PC-3 (cell line): ENCODE data around the gene PARP12. TPM values are rescaled to one million over a fixed set of nuclear protein-coding genes. Genes with fewer than 3 reads are reported as not detected.

ENCODE experiments used
- ATAC-seq: fragments of 200-7000 bp; cut with Tn5 transposase; 2 replicates; pipeline ENCODE4 v1.9.1; 2020; ENCODE audit warnings: mild to moderate bottlenecking, moderate library complexity
- BruUV-seq: library from RNA; stranded (reverse); fragments of 400-500 nt; replicated peaks from 2 replicates; lab custom pipeline; 2021; lab: Mats Ljungman, UMichigan
- CTCF ChIA-PET: fragments of 300-600 bp; sonication (Branson Sonifier 250); formaldehyde crosslinking; loops from one replicate; lab custom pipeline; 2022; ENCODE audit warnings: antibody characterized with exemption; lab: Charles Lee
- POLR2A ChIA-PET: fragments of 300-600 bp; sonication (Branson Sonifier 250); formaldehyde crosslinking; loops from one replicate; lab custom pipeline; 2022; ENCODE audit warnings: antibody characterized with exemption; ENCODE audit not compliant: unreplicated experiment; lab: Charles Lee
- DNase-seq: peaks from one replicate; pipeline ENCODE4 v3.0.0-alpha.2; 2015
- H2AFZ ChIP-seq: fragments of 300-600 bp; sonication (generic); 2 replicates; pipeline ENCODE4 v1.6.0; 2016; ENCODE audit warnings: antibody characterized with exemption, low read length
- H3F3A ChIP-seq: fragments of 300-600 bp; sonication (generic); one replicate; pipeline ENCODE4 v1.6.0; 2017; ENCODE audit warnings: antibody characterized with exemption, low read length, control low read depth, mild to moderate bottlenecking; ENCODE audit not compliant: unreplicated experiment
- H3K27ac ChIP-seq: fragments of 300-600 bp; sonication (generic); 2 replicates; pipeline ENCODE4 v1.5.1; 2016; ENCODE audit warnings: mild to moderate bottlenecking, low read length
- H3K27me3 ChIP-seq: fragments of 300-600 bp; sonication (generic); 2 replicates; pipeline ENCODE4 v1.6.1; 2016; ENCODE audit warnings: low read length, mixed read lengths
- H3K36me3 ChIP-seq: fragments of 300-600 bp; sonication (generic); 2 replicates; pipeline ENCODE4 v1.6.1; 2016; ENCODE audit warnings: low read depth, mixed run types, low read length, mixed read lengths
- H3K4me1 ChIP-seq: fragments of 300-600 bp; sonication (generic); 2 replicates; pipeline ENCODE4 v1.5.1; 2016; ENCODE audit warnings: low read length; ENCODE audit not compliant: insufficient read depth
- H3K4me2 ChIP-seq: fragments of 300-600 bp; sonication (generic); 2 replicates; pipeline ENCODE4 v1.6.0; 2016; ENCODE audit warnings: low read length
- H3K4me3 ChIP-seq: fragments of 300-600 bp; sonication (generic); 2 replicates; pipeline ENCODE4 v1.5.1; 2016; ENCODE audit warnings: mild to moderate bottlenecking, low read length, mixed read lengths
- H3K79me2 ChIP-seq: fragments of 300-600 bp; sonication (generic); 2 replicates; pipeline ENCODE4 v1.6.1; 2017; ENCODE audit warnings: low read length, mixed read lengths
- H3K9ac ChIP-seq: fragments of 300-600 bp; sonication (generic); 2 replicates; pipeline ENCODE4 v1.6.0; 2016; ENCODE audit warnings: mild to moderate bottlenecking, low read length
- H3K9me2 ChIP-seq: fragments of 300-600 bp; sonication (generic); replicated peaks from 2 replicates; pipeline ENCODE4 v1.6.1; 2016; ENCODE audit warnings: mixed run types, low read length, mixed read lengths
- H3K9me3 ChIP-seq: fragments of 300-600 bp; sonication (generic); 2 replicates; pipeline ENCODE4 v1.6.1; 2016; ENCODE audit warnings: low read length, mixed read lengths
- H4K20me1 ChIP-seq: fragments of 300-600 bp; sonication (generic); 2 replicates; pipeline ENCODE4 v1.6.1; 2016; ENCODE audit warnings: low read length, mixed read lengths
- EZH2 ChIP-seq: fragments of 300-600 bp; sonication (generic); IDR thresholded peaks from one replicate; pipeline ENCODE4 v1.6.1; 2017; ENCODE audit warnings: antibody characterized with exemption, mild to moderate bottlenecking, low read length; ENCODE audit not compliant: unreplicated experiment
- EZH2phosphoT487 ChIP-seq: fragments of 300-600 bp; sonication (generic); IDR thresholded peaks from 2 replicates; pipeline ENCODE4 v1.6.1; 2018; ENCODE audit warnings: mild to moderate bottlenecking, antibody characterized with exemption, low read length, borderline replicate concordance
- intact Hi-C: fragments of 100-400 bp; cut with micrococcal nuclease; formaldehyde crosslinking; loops from 2 replicates; pipeline ENCODE4 v1.9.0; 2023
- total RNA-seq: library from RNA; depleted of rRNA; stranded (reverse); fragments of >200 nt; gene quantifications from 2 replicates; pipeline ENCODE4 v1.2.3, GENCODE V29; 2014
- TF ChIP-seq, protein P1 (sequence below): fragments of 300-600 bp; sonication (generic); conservative IDR thresholded peaks from 2 replicates; pipeline ENCODE4 v1.5.1; 2017; ENCODE audit warnings: antibody characterized with exemption, low read depth, mild to moderate bottlenecking, low read length

Gene PARP12
- total RNA-seq, 1 experiment from 2014 or later = 28.1 TPM

DNA sequence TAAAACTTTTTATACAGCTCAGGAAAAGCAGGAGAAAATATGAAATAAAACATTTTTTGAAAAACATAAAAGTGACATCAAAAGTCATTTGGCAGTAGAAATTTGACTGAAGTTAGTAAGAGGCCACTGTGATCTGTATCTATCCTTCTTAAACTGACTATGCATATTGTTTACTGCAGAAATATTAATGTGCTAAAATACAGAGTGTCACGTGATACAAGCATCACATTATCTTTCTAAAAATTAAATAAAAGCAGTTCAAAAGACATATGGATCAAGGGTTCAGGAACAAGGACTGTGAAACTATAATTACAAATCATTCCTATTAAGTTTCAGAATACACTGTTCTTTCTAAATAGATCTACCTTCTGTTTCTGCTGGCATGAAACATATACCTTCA lies 33.7 kb downstream of the PARP12 start:
- Histone ChIP-seq H3K9me3 (no peaks in the 10 kb centered on the region), H3K4me3 (no peak overlapping the region), H3K27me3 (no peaks in the 10 kb centered on the region), H4K20me1 (no peaks in the 10 kb centered on the region), H3K9ac (no peak overlapping the region), H3K79me2 (no peaks in the 10 kb centered on the region), H3K36me3 (peaks cover 4% of the 10 kb centered on the region), H3K4me1 (peaks cover 16% of the 10 kb centered on the region), H3K9me2 (no peaks in the 10 kb centered on the region), H3K27ac (no peak overlapping the region), H2AFZ (no peak overlapping the region), H3F3A (no peaks in the 10 kb centered on the region), H3K4me2 (no peak overlapping the region)
- DNase-seq (no peak), ATAC-seq (no peak)
- no TSS peak for BruUV-seq
- no peak for TF ChIP-seq EZH2
- TF ChIP-seq, protein P1, sequence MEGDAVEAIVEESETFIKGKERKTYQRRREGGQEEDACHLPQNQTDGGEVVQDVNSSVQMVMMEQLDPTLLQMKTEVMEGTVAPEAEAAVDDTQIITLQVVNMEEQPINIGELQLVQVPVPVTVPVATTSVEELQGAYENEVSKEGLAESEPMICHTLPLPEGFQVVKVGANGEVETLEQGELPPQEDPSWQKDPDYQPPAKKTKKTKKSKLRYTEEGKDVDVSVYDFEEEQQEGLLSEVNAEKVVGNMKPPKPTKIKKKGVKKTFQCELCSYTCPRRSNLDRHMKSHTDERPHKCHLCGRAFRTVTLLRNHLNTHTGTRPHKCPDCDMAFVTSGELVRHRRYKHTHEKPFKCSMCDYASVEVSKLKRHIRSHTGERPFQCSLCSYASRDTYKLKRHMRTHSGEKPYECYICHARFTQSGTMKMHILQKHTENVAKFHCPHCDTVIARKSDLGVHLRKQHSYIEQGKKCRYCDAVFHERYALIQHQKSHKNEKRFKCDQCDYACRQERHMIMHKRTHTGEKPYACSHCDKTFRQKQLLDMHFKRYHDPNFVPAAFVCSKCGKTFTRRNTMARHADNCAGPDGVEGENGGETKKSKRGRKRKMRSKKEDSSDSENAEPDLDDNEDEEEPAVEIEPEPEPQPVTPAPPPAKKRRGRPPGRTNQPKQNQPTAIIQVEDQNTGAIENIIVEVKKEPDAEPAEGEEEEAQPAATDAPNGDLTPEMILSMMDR = no peak
- no peak for TF ChIP-seq EZH2phosphoT487
- CTCF ChIA-PET = no interaction called here
- intact Hi-C loops = no loop called here
- POLR2A ChIA-PET = no interaction called here

DNA sequence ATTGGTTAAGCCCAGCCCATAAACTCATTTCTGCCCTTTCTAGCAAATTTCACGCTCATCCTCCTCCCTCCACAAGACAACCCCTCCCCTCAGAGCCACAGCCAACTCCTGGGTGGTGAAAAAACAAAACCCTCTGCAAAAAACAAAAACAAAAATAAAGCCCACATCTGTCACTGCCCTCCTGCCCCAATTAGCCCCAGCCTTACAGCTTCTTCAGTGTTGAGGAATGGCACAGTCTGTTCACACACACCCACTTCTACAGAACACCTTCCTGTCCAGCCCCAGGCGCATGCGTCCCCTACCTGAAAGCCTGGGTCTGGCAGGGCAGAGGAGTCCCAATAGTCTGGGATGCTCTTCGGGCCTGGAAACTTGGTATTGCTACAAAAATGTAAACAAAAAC lies 34.4 kb downstream of the PARP12 start:
- H3K4me2 ChIP-seq = no peak overlapping the region
- CTCF ChIA-PET = no interaction called here
- intact Hi-C loops = no loop called here
- no peaks in the 10 kb centered on the region for H3K27me3 ChIP-seq
- H3K79me2 ChIP-seq = no peaks in the 10 kb centered on the region
- no peak overlapping the region for H3K4me3 ChIP-seq
- ATAC-seq = no peak
- no peak overlapping the region for H2AFZ ChIP-seq
- no peak for DNase-seq
- peaks cover 10% of the 10 kb centered on the region for H3K4me1 ChIP-seq
- no peaks in the 10 kb centered on the region for H3K9me3 ChIP-seq
- no peak for TF ChIP-seq EZH2phosphoT487
- TF ChIP-seq, protein P1 = no peak
- no peak for TF ChIP-seq EZH2
- no peaks in the 10 kb centered on the region for H3K36me3 ChIP-seq
- H3K9ac ChIP-seq = no peak overlapping the region
- H3K27ac ChIP-seq = no peak overlapping the region
- BruUV-seq = no TSS peak
- POLR2A ChIA-PET = no interaction called here
- H3K9me2 ChIP-seq = no peaks in the 10 kb centered on the region
- no peaks in the 10 kb centered on the region for H4K20me1 ChIP-seq
- no peaks in the 10 kb centered on the region for H3F3A ChIP-seq

DNA sequence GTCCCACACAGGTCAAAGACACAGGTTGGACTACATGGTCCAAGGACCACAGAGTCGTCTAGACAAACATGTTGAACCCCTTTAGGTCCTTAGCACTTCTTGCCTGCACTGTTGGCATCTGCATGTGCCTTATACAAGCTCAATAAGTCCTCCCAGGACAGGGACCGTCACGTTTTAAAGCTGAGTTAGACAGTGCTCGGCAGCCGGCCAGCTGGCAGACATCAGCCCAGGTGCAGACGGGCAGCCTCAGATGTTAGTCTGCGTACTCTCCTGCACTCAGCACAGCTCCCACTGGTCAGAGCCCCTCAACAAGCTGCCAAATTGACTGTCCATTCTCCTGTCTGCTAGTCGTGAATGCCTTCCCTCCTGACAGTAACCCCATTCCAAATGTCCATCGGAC lies 34.9 kb downstream of the PARP12 start:
- ATAC-seq (no peak), DNase-seq (no peak)
- Histone ChIP-seq H3K4me3 (no peak overlapping the region), H3K27ac (no peak overlapping the region), H3K79me2 (no peaks in the 10 kb centered on the region), H3K9me3 (no peaks in the 10 kb centered on the region), H3K27me3 (no peaks in the 10 kb centered on the region), H3K4me1 (peaks cover 6% of the 10 kb centered on the region), H3F3A (no peaks in the 10 kb centered on the region), H3K36me3 (no peaks in the 10 kb centered on the region), H3K9ac (no peak overlapping the region), H3K9me2 (no peaks in the 10 kb centered on the region), H4K20me1 (no peaks in the 10 kb centered on the region), H3K4me2 (no peak overlapping the region), H2AFZ (no peak overlapping the region)
- ChIA-PET POLR2A (no interaction called here), CTCF (no interaction called here)
- intact Hi-C loops = no loop called here
- TF ChIP-seq EZH2phosphoT487 (no peak), EZH2 (no peak)
- TF ChIP-seq, protein P1 = no peak
- BruUV-seq = no TSS peak
